ENCODE data around the gene KBTBD6. TPM values are rescaled to one million over a fixed set of nuclear protein-coding genes. Genes with fewer than 3 reads are reported as not detected.
A peak's percentile ranks its signal among the peaks of the same experiment; 100 is the strongest.
"Not testable (repeated sequence)": the region's sequence is repeated elsewhere in the genome, so short reads cannot be mapped to it uniquely, and the experiment has no call there.

The KBTBD6 gene
- total RNA-seq (5.5 TPM), polyA plus RNA-seq (7.0 TPM)
- long read RNA-seq, donor 1, full-length matches to known transcripts: 1 of 1 reads
- long read RNA-seq, donor 1, partial matches to known transcripts: 0 of 1 reads
- long read RNA-seq, donor 1, other reads (novel, unspliced or antisense): 0 of 1 reads
- long read RNA-seq, donor 2: 0 reads
- long read RNA-seq, donor 3, full-length matches to known transcripts: 15 of 15 reads
- long read RNA-seq, donor 3, partial matches to known transcripts: 0 of 15 reads
- long read RNA-seq, donor 3, other reads (novel, unspliced or antisense): 0 of 15 reads
- long read RNA-seq, donor 4, full-length matches to known transcripts: 9 of 9 reads
- long read RNA-seq, donor 4, partial matches to known transcripts: 0 of 9 reads
- long read RNA-seq, donor 4, other reads (novel, unspliced or antisense): 0 of 9 reads
- long read RNA-seq, donor 5, full-length matches to known transcripts: 10 of 10 reads
- long read RNA-seq, donor 5, partial matches to known transcripts: 0 of 10 reads
- long read RNA-seq, donor 5, other reads (novel, unspliced or antisense): 0 of 10 reads
- long read RNA-seq, donor 6, full-length matches to known transcripts: 10 of 10 reads
- long read RNA-seq, donor 6, partial matches to known transcripts: 0 of 10 reads
- long read RNA-seq, donor 6, other reads (novel, unspliced or antisense): 0 of 10 reads
- long read RNA-seq, donor 7, full-length matches to known transcripts: 11 of 11 reads
- long read RNA-seq, donor 7, partial matches to known transcripts: 0 of 11 reads
- long read RNA-seq, donor 7, other reads (novel, unspliced or antisense): 0 of 11 reads
- long read RNA-seq, donor 8, full-length matches to known transcripts: 4 of 4 reads
- long read RNA-seq, donor 8, partial matches to known transcripts: 0 of 4 reads
- long read RNA-seq, donor 8, other reads (novel, unspliced or antisense): 0 of 4 reads
- long read RNA-seq, donor 9, full-length matches to known transcripts: 8 of 8 reads
- long read RNA-seq, donor 9, partial matches to known transcripts: 0 of 8 reads
- long read RNA-seq, donor 9, other reads (novel, unspliced or antisense): 0 of 8 reads
- long read RNA-seq, donor 10, full-length matches to known transcripts: 8 of 8 reads
- long read RNA-seq, donor 10, partial matches to known transcripts: 0 of 8 reads
- long read RNA-seq, donor 10, other reads (novel, unspliced or antisense): 0 of 8 reads

GRCh38 chr13:41132512-41133152 lies at the start of gene KBTBD6:
Gene KBTBD6, minus strand, starts transcription at chr13:41132802. Its CDS starts 291 bp downstream, at chr13:41132511.
- Histone ChIP-seq H3K4me3 (ENCODE audit: low read length in 2 of 2) (peak within 1 kb of the TSS; percentile 54 to 92), H3K36me3 (ENCODE audit: control insufficient read depth in 2 of 2, insufficient read depth in 2 of 2, low read length in 1 of 2) (no peaks in the 10 kb centered on the region), H3K27me3 (ENCODE audit: control insufficient read depth in 2 of 2, insufficient read depth in 1 of 2, low read length in 1 of 2) (no peaks in the 10 kb centered on the region), H3K27ac (ENCODE audit: low read depth in 1 of 2, low read length in 1 of 2) (peak within 1 kb of the TSS; percentile 75 to 86), H3K4me1 (ENCODE audit: control insufficient read depth in 2 of 2, insufficient read depth in 2 of 2, low read length in 2 of 2) (peaks cover 13 to 27% of the 10 kb centered on the region in 2 donors), H3K9me3 (ENCODE audit: control insufficient read depth in 2 of 2, insufficient read depth in 1 of 2, low read length in 1 of 2) (no peaks in the 10 kb centered on the region)
- under 1% methylated on average over 45 of the region's 45 CpGs for WGBS
- peak; percentile 87 to 97 (median 94) for DNase-seq (ENCODE audit: low read depth in 6 of 9, low spot score in 9 of 9)

- Histone ChIP-seq H3K27me3 (ENCODE audit: control insufficient read depth in 2 of 2, insufficient read depth in 1 of 2, low read length in 1 of 2) (no peaks in the 10 kb centered on the region), H3K36me3 (ENCODE audit: control insufficient read depth in 2 of 2, insufficient read depth in 2 of 2, low read length in 1 of 2) (no peaks in the 10 kb centered on the region), H3K27ac (ENCODE audit: low read depth in 1 of 2, low read length in 1 of 2) (no peak overlapping the region), H3K4me3 (ENCODE audit: low read length in 2 of 2) (no peak overlapping the region), H3K4me1 (ENCODE audit: control insufficient read depth in 2 of 2, insufficient read depth in 2 of 2, low read length in 2 of 2) (no peaks in the 10 kb centered on the region), H3K9me3 (ENCODE audit: control insufficient read depth in 2 of 2, insufficient read depth in 1 of 2, low read length in 1 of 2) (no peaks in the 10 kb centered on the region)
- DNase-seq (ENCODE audit: low read depth in 6 of 9, low spot score in 9 of 9): no peak
Measured at GRCh38 chr13:41182231-41182630, 49.6 kb upstream of the KBTBD6 start.

- WGBS: 95% methylated on average over 4 of the region's 4 CpGs
- no peaks in the 10 kb centered on the region for H3K36me3 ChIP-seq (ENCODE audit: control insufficient read depth in 2 of 2, insufficient read depth in 2 of 2, low read length in 1 of 2)
- H3K4me1 ChIP-seq (ENCODE audit: control insufficient read depth in 2 of 2, insufficient read depth in 2 of 2, low read length in 2 of 2): no peaks in the 10 kb centered on the region
- no peak overlapping the region for H3K27ac ChIP-seq (ENCODE audit: low read depth in 1 of 2, low read length in 1 of 2)
- H3K4me3 ChIP-seq (ENCODE audit: low read length in 2 of 2): no peak overlapping the region
- peaks cover 2 to 7% of the 10 kb centered on the region in 2 donors for H3K9me3 ChIP-seq (ENCODE audit: control insufficient read depth in 2 of 2, insufficient read depth in 1 of 2, low read length in 1 of 2)
- DNase-seq (ENCODE audit: low read depth in 6 of 9, low spot score in 9 of 9): no peak
- H3K27me3 ChIP-seq (ENCODE audit: control insufficient read depth in 2 of 2, insufficient read depth in 1 of 2, low read length in 1 of 2): no peaks in the 10 kb centered on the region
Measured at GRCh38 chr13:41179593-41180250, 47.1 kb upstream of the KBTBD6 start.

- no peaks in the 10 kb centered on the region for H3K4me1 ChIP-seq (ENCODE audit: control insufficient read depth in 2 of 2, insufficient read depth in 2 of 2, low read length in 2 of 2)
- WGBS: 94% methylated on average over 7 of the region's 7 CpGs
- H3K9me3 ChIP-seq (ENCODE audit: control insufficient read depth in 2 of 2, insufficient read depth in 1 of 2, low read length in 1 of 2): peaks cover 2 to 12% of the 10 kb centered on the region in 2 donors
- no peak overlapping the region for H3K4me3 ChIP-seq (ENCODE audit: low read length in 2 of 2)
- DNase-seq (ENCODE audit: low read depth in 6 of 9, low spot score in 9 of 9): no peak
- H3K27me3 ChIP-seq (ENCODE audit: control insufficient read depth in 2 of 2, insufficient read depth in 1 of 2, low read length in 1 of 2): no peaks in the 10 kb centered on the region
- no peak overlapping the region for H3K27ac ChIP-seq (ENCODE audit: low read depth in 1 of 2, low read length in 1 of 2)
- H3K36me3 ChIP-seq (ENCODE audit: control insufficient read depth in 2 of 2, insufficient read depth in 2 of 2, low read length in 1 of 2): no peaks in the 10 kb centered on the region
Measured at GRCh38 chr13:41178040-41178439, 45.4 kb upstream of the KBTBD6 start.

GRCh38 chr13:41177616-41178015 lies 45.0 kb upstream of the KBTBD6 start:
- WGBS: 43% methylated on average over 2 of the region's 2 CpGs
- Histone ChIP-seq H3K4me3 (ENCODE audit: low read length in 2 of 2) (no peak overlapping the region), H3K9me3 (ENCODE audit: control insufficient read depth in 2 of 2, insufficient read depth in 1 of 2, low read length in 1 of 2) (peaks cover 2 to 12% of the 10 kb centered on the region in 2 donors), H3K4me1 (ENCODE audit: control insufficient read depth in 2 of 2, insufficient read depth in 2 of 2, low read length in 2 of 2) (no peaks in the 10 kb centered on the region), H3K36me3 (ENCODE audit: control insufficient read depth in 2 of 2, insufficient read depth in 2 of 2, low read length in 1 of 2) (no peaks in the 10 kb centered on the region), H3K27me3 (ENCODE audit: control insufficient read depth in 2 of 2, insufficient read depth in 1 of 2, low read length in 1 of 2) (no peaks in the 10 kb centered on the region), H3K27ac (ENCODE audit: low read depth in 1 of 2, low read length in 1 of 2) (no peak overlapping the region)
- no peak for DNase-seq (ENCODE audit: low read depth in 6 of 9, low spot score in 9 of 9)

GRCh38 chr13:41175576-41175975 lies 43.0 kb upstream of the KBTBD6 start:
- H3K36me3 ChIP-seq (ENCODE audit: control insufficient read depth in 2 of 2, insufficient read depth in 2 of 2, low read length in 1 of 2); H3K27me3 ChIP-seq (ENCODE audit: control insufficient read depth in 2 of 2, insufficient read depth in 1 of 2, low read length in 1 of 2); H3K4me1 ChIP-seq (ENCODE audit: control insufficient read depth in 2 of 2, insufficient read depth in 2 of 2, low read length in 2 of 2); H3K27ac ChIP-seq (ENCODE audit: low read depth in 1 of 2, low read length in 1 of 2); DNase-seq (ENCODE audit: low read depth in 6 of 9, low spot score in 9 of 9); H3K4me3 ChIP-seq (ENCODE audit: low read length in 2 of 2): not testable (repeated sequence)
- 97% methylated on average over 8 of the region's 8 CpGs for whole genome bisulfite sequencing
- H3K9me3 ChIP-seq (ENCODE audit: control insufficient read depth in 2 of 2, insufficient read depth in 1 of 2, low read length in 1 of 2): peaks cover 2 to 12% of the 10 kb centered on the region in 2 donors

- no peak for DNase-seq (ENCODE audit: low read depth in 6 of 9, low spot score in 9 of 9)
- Histone ChIP-seq H3K4me3 (ENCODE audit: low read length in 2 of 2) (no peak overlapping the region), H3K9me3 (ENCODE audit: control insufficient read depth in 2 of 2, insufficient read depth in 1 of 2, low read length in 1 of 2) (no peaks in the 10 kb centered on the region), H3K36me3 (ENCODE audit: control insufficient read depth in 2 of 2, insufficient read depth in 2 of 2, low read length in 1 of 2) (no peaks in the 10 kb centered on the region), H3K27ac (ENCODE audit: low read depth in 1 of 2, low read length in 1 of 2) (no peak overlapping the region), H3K4me1 (ENCODE audit: control insufficient read depth in 2 of 2, insufficient read depth in 2 of 2, low read length in 2 of 2) (no peaks in the 10 kb centered on the region), H3K27me3 (ENCODE audit: control insufficient read depth in 2 of 2, insufficient read depth in 1 of 2, low read length in 1 of 2) (no peaks in the 10 kb centered on the region)
- 96% methylated on average over 3 of the region's 3 CpGs for WGBS
Measured at GRCh38 chr13:41162151-41162550, 29.5 kb upstream of the KBTBD6 start.

GRCh38 chr13:41159174-41159573 lies 26.6 kb upstream of the KBTBD6 start:
- Histone ChIP-seq H3K27me3 (ENCODE audit: control insufficient read depth in 2 of 2, insufficient read depth in 1 of 2, low read length in 1 of 2) (no peaks in the 10 kb centered on the region), H3K9me3 (ENCODE audit: control insufficient read depth in 2 of 2, insufficient read depth in 1 of 2, low read length in 1 of 2) (no peaks in the 10 kb centered on the region), H3K36me3 (ENCODE audit: control insufficient read depth in 2 of 2, insufficient read depth in 2 of 2, low read length in 1 of 2) (no peaks in the 10 kb centered on the region), H3K27ac (ENCODE audit: low read depth in 1 of 2, low read length in 1 of 2) (no peak overlapping the region), H3K4me1 (ENCODE audit: control insufficient read depth in 2 of 2, insufficient read depth in 2 of 2, low read length in 2 of 2) (no peaks in the 10 kb centered on the region), H3K4me3 (ENCODE audit: low read length in 2 of 2) (no peak overlapping the region)
- no peak for DNase-seq (ENCODE audit: low read depth in 6 of 9, low spot score in 9 of 9)

Data from thymus (tissue), 14 donors.